HG03575 (cell line): Measurements from ENCODE around the gene HJV.

Source experiments
- ATAC-seq: cut with Tn5 transposase; IDR thresholded peaks from one replicate; pipeline ENCODE4 v1.9.1; 2021; ENCODE audit not compliant: unreplicated experiment, insufficient number of reproducible peaks, low FRiP score; ENCODE audit errors: extremely low read depth

Gene HJV

GRCh38 chr1:145995148-145995881 lies 26.2 kb downstream of the HJV start:
- no peak for ATAC-seq

GRCh38 chr1:145994391-145995120 lies 27.0 kb downstream of the HJV start:
- ATAC-seq, result no peak

GRCh38 chr1:145993618-145994390 lies 27.7 kb downstream of the HJV start:
- ATAC-seq, result no peak

- no peak for ATAC-seq
Observed at GRCh38 chr1:145992958-145993617, 28.4 kb downstream of the HJV start.

- no peak for ATAC-seq
Observed at GRCh38 chr1:145992502-145992936, 29.0 kb downstream of the HJV start.

- no peak for ATAC-seq
Observed at GRCh38 chr1:145991735-145992412, 29.7 kb downstream of the HJV start.

GRCh38 chr1:145990249-145990855 lies 31.2 kb downstream of the HJV start:
- no peak for ATAC-seq

- ATAC-seq, result no peak
Observed at GRCh38 chr1:145988773-145989172, 32.8 kb downstream of the HJV start.

- ATAC-seq, result no peak
Observed at GRCh38 chr1:145987926-145988325, 33.6 kb downstream of the HJV start.

- no peak for ATAC-seq
Observed at GRCh38 chr1:145986551-145986950, 35.0 kb downstream of the HJV start.

- ATAC-seq, result no peak
Observed at GRCh38 chr1:145985502-145986439, 35.8 kb downstream of the HJV start.

- no peak for ATAC-seq
Observed at GRCh38 chr1:145985129-145985501, 36.4 kb downstream of the HJV start.

GRCh38 chr1:145983960-145984830 lies 37.3 kb downstream of the HJV start:
- no peak for ATAC-seq

GRCh38 chr1:145983206-145983675 lies 38.3 kb downstream of the HJV start:
- no peak for ATAC-seq

GRCh38 chr1:145982010-145982723 lies 39.4 kb downstream of the HJV start:
- no peak for ATAC-seq

- no peak for ATAC-seq
Observed at GRCh38 chr1:145980457-145980994, 41.0 kb downstream of the HJV start.
